Nephron (organoid): ENCODE measurements around the gene FBXW11.

Experiments used
- H3K27ac Mint-ChIP-seq, 3 experiments: 2 replicates each; pipeline ENCODE4 v1.8.0; 2020; ENCODE audit warnings: mixed read lengths in 3 of 3, mild to moderate bottlenecking in 2 of 3, moderate library complexity in 1 of 3
- H3K27me3 Mint-ChIP-seq: 2 replicates; pipeline ENCODE4 v1.8.0; 2021; ENCODE audit warnings: low read depth, mild to moderate bottlenecking, moderate library complexity, mixed read lengths
- H3K36me3 Mint-ChIP-seq: 2 replicates; pipeline ENCODE4 v1.8.0; 2020; ENCODE audit warnings: low read depth, mixed read lengths
- H3K4me1 Mint-ChIP-seq: 2 replicates; pipeline ENCODE4 v1.8.0; 2020; ENCODE audit warnings: mixed read lengths
- H3K4me3 Mint-ChIP-seq, 3 experiments: 2 replicates each; pipeline ENCODE4 v1.8.0; 2020; ENCODE audit warnings: mild to moderate bottlenecking in 3 of 3, mixed read lengths in 3 of 3, moderate library complexity in 2 of 3
- H3K9me3 Mint-ChIP-seq: 2 replicates; pipeline ENCODE4 v1.8.0; 2020; ENCODE audit warnings: mixed read lengths
- TF ChIP-seq, protein P1 (sequence below), 3 experiments: fragments of 200-600 bp; sonication (generic); IDR thresholded peaks; one replicate each; pipeline ENCODE4 v1.5.0; 2021; ENCODE audit warnings: antibody characterized with exemption in 3 of 3; ENCODE audit not compliant: unreplicated experiment in 3 of 3

The FBXW11 gene

DNA sequence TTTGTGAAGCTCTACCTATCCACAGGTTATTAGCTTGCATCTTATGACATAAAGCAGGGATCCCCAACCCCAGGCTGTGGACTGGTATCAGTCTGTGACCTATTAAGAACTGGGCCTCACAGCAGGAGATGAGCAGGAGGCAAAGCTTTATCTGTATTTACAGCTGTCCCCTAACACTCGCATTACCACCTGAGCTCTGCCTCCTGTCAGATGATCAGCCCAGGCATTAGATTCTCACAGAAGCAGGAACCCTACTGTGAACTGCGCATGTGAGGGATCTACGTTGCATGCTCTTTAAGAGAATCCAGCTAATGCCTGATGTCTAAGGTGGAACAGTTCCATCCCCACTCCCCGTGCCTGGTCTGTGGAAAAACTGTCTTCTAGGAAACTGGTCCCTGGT, 19.7 kb downstream of the FBXW11 start:
- Mint-ChIP-seq H3K4me3 (no peak overlapping the region), H3K27ac (no peak overlapping the region), H3K4me1 (peaks cover 14% of the 10 kb centered on the region), H3K36me3 (peaks cover 43% of the 10 kb centered on the region), H3K27me3 (no peaks in the 10 kb centered on the region), H3K9me3 (no peaks in the 10 kb centered on the region)
- TF ChIP-seq, protein P1, sequence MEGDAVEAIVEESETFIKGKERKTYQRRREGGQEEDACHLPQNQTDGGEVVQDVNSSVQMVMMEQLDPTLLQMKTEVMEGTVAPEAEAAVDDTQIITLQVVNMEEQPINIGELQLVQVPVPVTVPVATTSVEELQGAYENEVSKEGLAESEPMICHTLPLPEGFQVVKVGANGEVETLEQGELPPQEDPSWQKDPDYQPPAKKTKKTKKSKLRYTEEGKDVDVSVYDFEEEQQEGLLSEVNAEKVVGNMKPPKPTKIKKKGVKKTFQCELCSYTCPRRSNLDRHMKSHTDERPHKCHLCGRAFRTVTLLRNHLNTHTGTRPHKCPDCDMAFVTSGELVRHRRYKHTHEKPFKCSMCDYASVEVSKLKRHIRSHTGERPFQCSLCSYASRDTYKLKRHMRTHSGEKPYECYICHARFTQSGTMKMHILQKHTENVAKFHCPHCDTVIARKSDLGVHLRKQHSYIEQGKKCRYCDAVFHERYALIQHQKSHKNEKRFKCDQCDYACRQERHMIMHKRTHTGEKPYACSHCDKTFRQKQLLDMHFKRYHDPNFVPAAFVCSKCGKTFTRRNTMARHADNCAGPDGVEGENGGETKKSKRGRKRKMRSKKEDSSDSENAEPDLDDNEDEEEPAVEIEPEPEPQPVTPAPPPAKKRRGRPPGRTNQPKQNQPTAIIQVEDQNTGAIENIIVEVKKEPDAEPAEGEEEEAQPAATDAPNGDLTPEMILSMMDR (IDR thresholded peaks at IDR 0.05; ENCODE audit: unreplicated experiment in 3 of 3) = no peak

DNA sequence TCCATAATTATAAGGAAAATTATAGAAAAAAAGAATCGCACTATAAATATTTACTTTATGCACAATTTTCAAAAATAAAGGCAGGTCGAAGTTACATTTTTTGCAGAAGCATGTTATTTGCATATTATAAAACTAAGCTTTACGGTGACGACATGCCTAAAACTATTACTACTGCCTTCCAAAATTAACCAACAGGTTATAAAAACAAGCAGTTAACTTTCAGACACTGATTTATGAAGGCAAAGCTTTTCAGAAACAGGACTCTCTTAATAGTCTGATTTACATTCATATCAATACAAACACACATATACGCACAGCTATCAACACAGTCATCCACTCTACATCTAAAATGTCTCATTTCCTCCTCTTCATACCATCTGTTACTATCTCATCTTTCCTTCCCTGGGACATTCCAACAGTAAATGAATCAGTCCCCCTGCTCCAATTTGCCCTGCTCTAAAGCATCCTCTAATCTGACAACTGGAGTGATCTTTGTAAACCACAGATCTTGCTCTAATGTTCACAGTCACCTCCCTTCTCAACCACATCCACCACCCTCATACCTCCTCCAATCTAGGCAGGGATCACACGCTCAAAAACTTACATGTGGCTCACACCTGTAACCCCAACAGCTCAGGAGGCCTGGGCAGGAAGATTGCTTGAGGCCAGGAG, 21.6 kb downstream of the FBXW11 start:
- H3K4me1 Mint-ChIP-seq = peaks cover 14% of the 10 kb centered on the region

DNA sequence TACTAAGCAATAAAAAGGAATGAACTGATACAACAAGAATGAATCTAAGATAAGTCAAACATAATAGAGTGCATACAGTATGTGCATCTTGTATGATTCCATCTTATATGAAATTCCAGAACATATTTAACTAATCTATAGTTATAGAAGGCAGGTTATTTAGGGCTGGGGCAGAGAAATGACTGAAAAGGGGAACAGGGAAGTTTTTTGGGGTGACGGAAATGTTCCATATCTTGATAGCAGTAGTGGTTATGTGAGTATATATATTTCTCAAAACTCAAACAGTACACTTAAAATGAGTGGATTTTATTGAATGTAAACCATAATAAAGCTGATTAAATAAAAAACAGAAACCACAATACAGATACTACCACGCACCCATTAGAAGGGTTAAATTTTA, 24.6 kb downstream of the FBXW11 start:
- H3K9me3 Mint-ChIP-seq = peaks cover 16% of the 10 kb centered on the region
- H3K27me3 Mint-ChIP-seq = no peaks in the 10 kb centered on the region
- peaks cover 46% of the 10 kb centered on the region for H3K36me3 Mint-ChIP-seq
- H3K4me3 Mint-ChIP-seq = no peak overlapping the region
- H3K4me1 Mint-ChIP-seq = peaks cover 28% of the 10 kb centered on the region
- H3K27ac Mint-ChIP-seq = no peak overlapping the region
- TF ChIP-seq, protein P1 (IDR thresholded peaks at IDR 0.05; ENCODE audit: unreplicated experiment in 3 of 3) = no peak

More for the DNA sequence above, 21.6 kb downstream of the FBXW11 start:
- H3K4me3 Mint-ChIP-seq = no peak overlapping the region
- H3K36me3 Mint-ChIP-seq = peaks cover 47% of the 10 kb centered on the region
- TF ChIP-seq, protein P1 (IDR thresholded peaks at IDR 0.05; ENCODE audit: unreplicated experiment in 3 of 3) = no peak
- H3K27me3 Mint-ChIP-seq = no peaks in the 10 kb centered on the region
- H3K27ac Mint-ChIP-seq = peak overlapping the region in 1 of 3 experiments; percentile 1
- peaks cover 6% of the 10 kb centered on the region for H3K9me3 Mint-ChIP-seq

DNA sequence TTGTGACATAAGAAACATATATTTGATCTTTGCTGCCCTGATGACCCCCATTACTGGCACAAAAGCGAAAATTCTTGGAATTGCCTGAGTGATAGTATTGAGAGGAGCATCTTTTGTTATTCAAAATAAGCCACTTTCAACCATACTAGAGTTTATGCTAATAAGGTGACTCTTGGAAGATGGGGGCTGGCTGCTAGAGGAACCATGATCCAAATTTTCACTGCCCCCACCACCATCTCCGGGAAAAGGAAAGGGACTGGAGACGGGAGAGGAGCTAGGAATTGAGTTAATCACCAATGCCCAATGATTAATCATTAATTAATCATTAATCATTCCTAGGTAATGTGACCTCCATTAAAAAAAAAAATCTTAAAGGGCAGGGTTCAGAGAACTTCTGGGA, 25.6 kb downstream of the FBXW11 start:
- H3K36me3 Mint-ChIP-seq = peaks cover 46% of the 10 kb centered on the region
- peaks cover 16% of the 10 kb centered on the region for H3K9me3 Mint-ChIP-seq
- peaks cover 36% of the 10 kb centered on the region for H3K4me1 Mint-ChIP-seq
- H3K27ac Mint-ChIP-seq = no peak overlapping the region
- no peaks in the 10 kb centered on the region for H3K27me3 Mint-ChIP-seq
- no peak overlapping the region for H3K4me3 Mint-ChIP-seq
- TF ChIP-seq, protein P1 (IDR thresholded peaks at IDR 0.05; ENCODE audit: unreplicated experiment in 3 of 3) = no peak

DNA sequence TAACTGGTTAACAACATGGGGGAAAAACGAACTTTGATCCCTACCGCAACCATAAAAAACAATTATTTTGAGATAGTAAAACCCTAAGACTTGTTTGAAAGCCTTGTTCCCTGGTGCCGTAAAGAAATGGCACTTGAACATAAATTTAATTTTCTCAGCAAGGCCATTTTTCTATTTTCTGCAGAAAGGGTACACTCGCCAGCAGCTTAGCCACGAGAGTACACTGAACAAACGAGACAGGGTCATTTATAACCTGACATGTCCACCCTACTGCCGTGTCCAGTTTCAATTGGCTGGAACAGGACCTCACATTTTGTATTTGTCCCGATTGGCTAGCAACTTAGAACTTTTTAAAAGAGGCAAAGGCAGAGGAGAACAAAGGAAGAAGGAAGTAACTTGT, 26.8 kb downstream of the FBXW11 start:
- no peaks in the 10 kb centered on the region for H3K27me3 Mint-ChIP-seq
- peaks cover 41% of the 10 kb centered on the region for H3K4me1 Mint-ChIP-seq
- TF ChIP-seq, protein P1 (IDR thresholded peaks at IDR 0.05; ENCODE audit: unreplicated experiment in 3 of 3) = no peak
- no peak overlapping the region for H3K4me3 Mint-ChIP-seq
- peaks cover 16% of the 10 kb centered on the region for H3K9me3 Mint-ChIP-seq
- no peak overlapping the region for H3K27ac Mint-ChIP-seq
- H3K36me3 Mint-ChIP-seq = peaks cover 47% of the 10 kb centered on the region

DNA sequence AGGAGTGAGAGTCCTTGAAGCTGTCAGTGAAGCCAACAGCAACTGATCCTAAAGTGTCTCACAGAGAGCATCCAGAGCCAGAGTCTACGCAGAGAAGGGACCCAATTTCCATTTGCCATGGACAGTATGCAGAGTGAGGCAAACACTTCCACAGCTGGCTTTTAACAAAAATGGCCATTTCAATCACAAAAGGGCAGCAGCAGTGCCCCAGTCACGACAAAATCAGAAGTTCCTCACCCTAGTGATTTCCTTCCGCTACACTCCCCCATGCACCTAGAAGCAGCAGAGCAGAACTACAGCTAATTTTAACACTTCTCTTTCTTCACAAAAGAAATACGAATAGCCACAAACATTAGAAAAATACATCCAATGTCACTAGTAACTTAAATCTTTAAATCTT, 27.9 kb downstream of the FBXW11 start:
- TF ChIP-seq, protein P1 (IDR thresholded peaks at IDR 0.05; ENCODE audit: unreplicated experiment in 3 of 3) = no peak
- peaks cover 47% of the 10 kb centered on the region for H3K36me3 Mint-ChIP-seq
- H3K9me3 Mint-ChIP-seq = peaks cover 16% of the 10 kb centered on the region
- peaks cover 39% of the 10 kb centered on the region for H3K4me1 Mint-ChIP-seq
- H3K27me3 Mint-ChIP-seq = no peaks in the 10 kb centered on the region
- H3K4me3 Mint-ChIP-seq = no peak overlapping the region
- H3K27ac Mint-ChIP-seq = peak overlapping the region in 1 of 3 experiments; percentile 14
